Measurements from ENCODE around the gene CELF5.

The CELF5 gene

DNA sequence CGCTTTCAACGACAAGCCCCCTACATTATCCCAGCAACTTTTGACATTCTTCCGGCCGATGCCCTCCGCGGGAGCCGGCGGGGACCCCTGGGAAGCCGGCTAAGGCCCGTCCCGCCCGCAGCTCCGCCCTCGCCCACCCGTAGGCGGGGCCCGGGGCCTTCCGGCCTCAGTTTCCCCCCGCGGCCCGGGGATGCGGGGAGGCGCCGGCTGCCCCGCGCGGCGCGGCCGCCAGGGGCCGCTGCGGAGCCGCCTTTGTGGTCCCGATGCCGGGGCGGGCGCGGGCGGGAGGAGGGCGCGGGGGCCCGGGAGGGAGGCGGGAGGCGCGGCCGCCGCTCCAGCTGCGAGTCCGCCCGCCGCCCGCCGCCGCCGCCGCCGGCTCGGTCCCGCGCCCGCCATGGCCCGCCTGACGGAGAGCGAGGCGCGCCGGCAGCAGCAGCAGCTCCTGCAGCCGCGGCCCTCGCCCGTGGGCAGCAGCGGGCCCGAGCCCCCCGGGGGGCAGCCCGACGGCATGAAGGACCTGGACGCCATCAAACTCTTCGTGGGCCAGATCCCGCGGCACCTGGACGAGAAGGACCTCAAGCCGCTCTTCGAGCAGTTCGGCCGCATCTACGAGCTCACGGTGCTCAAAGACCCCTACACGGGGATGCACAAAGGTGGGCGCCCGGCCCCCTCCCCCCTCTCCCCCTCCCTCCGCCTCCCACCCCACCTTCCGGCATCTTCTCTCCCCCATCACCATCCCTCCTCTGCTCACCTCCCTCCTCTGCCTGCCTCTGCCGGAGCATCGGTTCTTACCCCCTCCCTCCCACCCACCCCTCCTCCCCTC is at the start of gene CELF5:
Gene CELF5 (plus strand): TSS at position 316 of the 823 bp plus-strand sequence. CDS start 79 bp downstream, at position 395.
- no peak within 1 kb of the TSS for H3K27ac ChIP-seq
- ChIA-PET CTCF (interaction anchor here (0.7 to 1.2 kb wide), 4 partner anchors 9 to 80 kb away, joined by 3 read pairs; no protein-coding TSS in a partner anchor), POLR2A (ENCODE audit: low non-redundant PET) (no interaction called here)
- TF ChIP-seq, protein P1, sequence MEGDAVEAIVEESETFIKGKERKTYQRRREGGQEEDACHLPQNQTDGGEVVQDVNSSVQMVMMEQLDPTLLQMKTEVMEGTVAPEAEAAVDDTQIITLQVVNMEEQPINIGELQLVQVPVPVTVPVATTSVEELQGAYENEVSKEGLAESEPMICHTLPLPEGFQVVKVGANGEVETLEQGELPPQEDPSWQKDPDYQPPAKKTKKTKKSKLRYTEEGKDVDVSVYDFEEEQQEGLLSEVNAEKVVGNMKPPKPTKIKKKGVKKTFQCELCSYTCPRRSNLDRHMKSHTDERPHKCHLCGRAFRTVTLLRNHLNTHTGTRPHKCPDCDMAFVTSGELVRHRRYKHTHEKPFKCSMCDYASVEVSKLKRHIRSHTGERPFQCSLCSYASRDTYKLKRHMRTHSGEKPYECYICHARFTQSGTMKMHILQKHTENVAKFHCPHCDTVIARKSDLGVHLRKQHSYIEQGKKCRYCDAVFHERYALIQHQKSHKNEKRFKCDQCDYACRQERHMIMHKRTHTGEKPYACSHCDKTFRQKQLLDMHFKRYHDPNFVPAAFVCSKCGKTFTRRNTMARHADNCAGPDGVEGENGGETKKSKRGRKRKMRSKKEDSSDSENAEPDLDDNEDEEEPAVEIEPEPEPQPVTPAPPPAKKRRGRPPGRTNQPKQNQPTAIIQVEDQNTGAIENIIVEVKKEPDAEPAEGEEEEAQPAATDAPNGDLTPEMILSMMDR (conservative IDR thresholded peaks at IDR 0.05; ENCODE audit: low read depth), result peak; percentile 90
- DNase-seq (ENCODE audit: low spot score), result peak; percentile 65

DNA sequence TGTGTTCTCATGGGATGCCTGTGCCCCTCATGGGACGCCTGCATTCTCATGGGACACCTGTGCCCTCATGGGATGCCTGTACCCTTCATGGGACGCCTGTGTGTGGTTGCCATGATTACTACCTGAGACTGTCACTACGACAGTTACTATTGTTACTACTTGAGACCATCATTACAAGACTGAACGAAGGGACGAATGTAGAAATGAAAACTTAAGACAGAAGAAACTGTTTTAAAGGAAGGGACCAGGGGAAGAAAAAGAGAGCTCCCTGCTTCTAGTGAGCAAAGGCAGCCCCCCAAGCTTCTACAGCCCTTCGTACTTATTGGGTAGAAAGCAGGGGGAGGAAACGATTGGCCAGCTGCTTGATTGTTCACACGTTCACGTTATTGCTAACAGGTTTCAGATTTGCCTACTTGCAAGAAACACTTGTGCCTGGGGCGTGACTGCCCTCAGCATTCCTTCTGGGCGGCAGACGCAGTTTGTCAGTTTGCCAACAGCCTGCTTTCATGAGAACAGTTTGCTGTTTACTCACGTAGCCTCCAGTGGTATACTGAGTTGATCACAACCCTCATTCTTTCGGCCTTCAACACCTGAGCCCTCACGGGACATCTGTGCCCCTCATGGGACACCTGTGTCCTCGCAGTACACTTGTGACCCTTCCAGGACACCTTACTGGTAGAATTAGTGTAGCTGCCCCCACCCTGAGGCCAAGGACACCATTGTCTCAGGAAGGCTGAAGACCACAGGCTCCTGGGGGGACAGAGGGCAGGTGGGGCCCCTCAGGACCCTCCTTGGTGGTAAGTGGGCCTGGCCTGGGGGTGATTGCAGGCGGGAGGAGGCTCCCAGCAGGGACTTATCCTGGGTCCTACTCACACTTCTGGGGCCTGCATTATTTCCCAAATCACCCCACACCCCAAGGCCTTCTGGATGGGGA is 48.4 kb upstream of the CELF5 start:
- TF ChIP-seq, protein P1 (conservative IDR thresholded peaks at IDR 0.05; ENCODE audit: low read depth), result no peak
- DNase-seq (ENCODE audit: low spot score), result peak; percentile 45
- CTCF ChIA-PET, result no interaction called here
- POLR2A ChIA-PET (ENCODE audit: low non-redundant PET), result no interaction called here
- H3K27ac ChIP-seq, result peak overlapping the region; percentile 100

DNA sequence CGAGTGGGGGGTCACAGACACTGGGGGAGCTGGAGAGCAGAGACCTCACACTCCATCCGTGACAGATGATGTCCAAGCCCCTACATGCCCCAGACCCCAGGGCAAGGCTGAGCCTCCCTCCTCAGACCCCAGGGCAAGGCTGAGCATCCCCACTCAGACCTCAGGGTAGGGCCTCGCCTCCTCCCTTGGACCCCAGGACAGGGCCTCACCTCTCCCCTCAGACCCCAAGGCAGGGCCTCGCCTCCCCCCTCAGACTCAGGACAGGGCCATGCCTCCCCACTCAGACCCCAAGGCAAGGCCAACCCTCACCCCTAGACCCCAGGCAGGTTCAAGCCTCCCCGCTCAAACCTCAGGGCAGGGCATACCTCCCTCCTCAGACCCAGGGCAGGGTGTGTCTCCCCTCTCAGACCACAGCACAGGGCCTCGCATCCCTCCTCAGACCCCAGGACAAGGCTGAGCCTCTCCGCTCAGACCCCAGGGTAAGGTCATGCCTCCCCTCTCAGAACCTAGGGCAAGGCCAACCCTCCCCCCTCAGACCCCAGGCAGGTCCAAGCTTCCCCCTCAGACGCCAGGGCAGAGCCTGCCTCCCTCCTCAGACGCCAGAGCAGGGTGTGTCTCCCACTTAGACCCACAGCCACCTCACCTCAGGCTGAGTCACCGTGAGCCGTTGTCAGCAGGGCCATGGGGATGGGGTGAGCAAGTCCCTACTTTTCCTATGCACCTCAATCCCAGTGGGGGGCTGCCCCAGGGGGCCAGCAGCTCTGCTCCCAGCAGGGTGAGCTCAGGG is 47.6 kb upstream of the CELF5 start:
- TF ChIP-seq, protein P1 (conservative IDR thresholded peaks at IDR 0.05; ENCODE audit: low read depth), result no peak
- ChIA-PET POLR2A (ENCODE audit: low non-redundant PET) (no interaction called here), CTCF (interaction anchor here (0.6 kb wide), 1 partner anchor 1332 kb away, joined by 5 read pairs; no protein-coding TSS in a partner anchor)
- H3K27ac ChIP-seq, result peak overlapping the region; percentile 100
- DNase-seq (ENCODE audit: low spot score), result peak; percentile 91

DNA sequence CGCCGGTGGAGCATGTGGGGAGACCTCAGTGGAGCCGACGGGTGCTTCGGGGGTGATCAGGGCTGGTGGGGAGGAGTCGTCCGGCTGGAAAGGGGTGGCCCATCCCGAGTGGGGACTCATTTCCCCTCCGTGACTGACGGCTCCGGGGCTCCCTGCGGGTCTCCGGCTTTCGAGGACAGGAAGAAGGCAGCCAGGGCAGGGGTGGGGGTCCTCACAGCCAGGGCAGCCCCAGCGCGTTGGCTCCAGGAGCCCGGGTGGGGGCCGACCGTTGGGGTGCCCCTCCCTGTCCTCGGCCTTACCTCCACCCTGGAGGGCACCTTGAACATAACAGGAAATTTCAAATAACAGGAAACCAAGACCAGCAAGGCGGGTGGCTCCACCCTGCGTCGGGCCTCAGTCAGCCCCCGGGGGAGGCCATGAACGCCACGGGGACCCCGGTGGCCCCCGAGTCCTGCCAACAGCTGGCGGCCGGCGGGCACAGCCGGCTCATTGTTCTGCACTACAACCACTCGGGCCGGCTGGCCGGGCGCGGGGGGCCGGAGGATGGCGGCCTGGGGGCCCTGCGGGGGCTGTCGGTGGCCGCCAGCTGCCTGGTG is 46.0 kb upstream of the CELF5 start, which contains the start of gene S1PR4:
Gene S1PR4 (plus strand): TSS at position 393 of the 596 bp plus-strand sequence. CDS start 24 bp downstream, at position 417.
- DNase-seq (ENCODE audit: low spot score), result no peak
- ChIA-PET CTCF (no interaction called here), POLR2A (ENCODE audit: low non-redundant PET) (no interaction called here)
- TF ChIP-seq, protein P1 (conservative IDR thresholded peaks at IDR 0.05; ENCODE audit: low read depth), result no peak
- H3K27ac ChIP-seq, result peak within 1 kb of the TSS; percentile 100

DNA sequence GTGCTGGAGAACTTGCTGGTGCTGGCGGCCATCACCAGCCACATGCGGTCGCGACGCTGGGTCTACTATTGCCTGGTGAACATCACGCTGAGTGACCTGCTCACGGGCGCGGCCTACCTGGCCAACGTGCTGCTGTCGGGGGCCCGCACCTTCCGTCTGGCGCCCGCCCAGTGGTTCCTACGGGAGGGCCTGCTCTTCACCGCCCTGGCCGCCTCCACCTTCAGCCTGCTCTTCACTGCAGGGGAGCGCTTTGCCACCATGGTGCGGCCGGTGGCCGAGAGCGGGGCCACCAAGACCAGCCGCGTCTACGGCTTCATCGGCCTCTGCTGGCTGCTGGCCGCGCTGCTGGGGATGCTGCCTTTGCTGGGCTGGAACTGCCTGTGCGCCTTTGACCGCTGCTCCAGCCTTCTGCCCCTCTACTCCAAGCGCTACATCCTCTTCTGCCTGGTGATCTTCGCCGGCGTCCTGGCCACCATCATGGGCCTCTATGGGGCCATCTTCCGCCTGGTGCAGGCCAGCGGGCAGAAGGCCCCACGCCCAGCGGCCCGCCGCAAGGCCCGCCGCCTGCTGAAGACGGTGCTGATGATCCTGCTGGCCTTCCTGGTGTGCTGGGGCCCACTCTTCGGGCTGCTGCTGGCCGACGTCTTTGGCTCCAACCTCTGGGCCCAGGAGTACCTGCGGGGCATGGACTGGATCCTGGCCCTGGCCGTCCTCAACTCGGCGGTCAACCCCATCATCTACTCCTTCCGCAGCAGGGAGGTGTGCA is 45.3 kb upstream of the CELF5 start:
- DNase-seq (ENCODE audit: low spot score), result no peak
- H3K27ac ChIP-seq, result peak overlapping the region; percentile 87
- TF ChIP-seq, protein P1 (conservative IDR thresholded peaks at IDR 0.05; ENCODE audit: low read depth), result no peak
- ChIA-PET CTCF (interaction anchor here (0.6 kb wide), 1 partner anchor 215 kb away, joined by 3 read pairs; no protein-coding TSS in a partner anchor), POLR2A (ENCODE audit: low non-redundant PET) (no interaction called here)

Data from RWPE1 (cell line).